A549 treated with dexamethasone at 1 μM for 4 hours (cell line): ENCODE measurements around the gene ATXN3. TPM values are rescaled to one million over a fixed set of nuclear protein-coding genes. Genes with fewer than 3 reads are reported as not detected.

Source experiments
- total RNA-seq: library from RNA; stranded (reverse); fragments of 200-300 nt; extraction: Qiagen RNA extraction; gene quantifications from 5 replicates; pipeline ENCODE4 v1.2.3, GENCODE V29; 2022

The ATXN3 gene
- 22.3 to 37.9 TPM (median 23.6 TPM) in 5 replicates for total RNA-seq

DNA sequence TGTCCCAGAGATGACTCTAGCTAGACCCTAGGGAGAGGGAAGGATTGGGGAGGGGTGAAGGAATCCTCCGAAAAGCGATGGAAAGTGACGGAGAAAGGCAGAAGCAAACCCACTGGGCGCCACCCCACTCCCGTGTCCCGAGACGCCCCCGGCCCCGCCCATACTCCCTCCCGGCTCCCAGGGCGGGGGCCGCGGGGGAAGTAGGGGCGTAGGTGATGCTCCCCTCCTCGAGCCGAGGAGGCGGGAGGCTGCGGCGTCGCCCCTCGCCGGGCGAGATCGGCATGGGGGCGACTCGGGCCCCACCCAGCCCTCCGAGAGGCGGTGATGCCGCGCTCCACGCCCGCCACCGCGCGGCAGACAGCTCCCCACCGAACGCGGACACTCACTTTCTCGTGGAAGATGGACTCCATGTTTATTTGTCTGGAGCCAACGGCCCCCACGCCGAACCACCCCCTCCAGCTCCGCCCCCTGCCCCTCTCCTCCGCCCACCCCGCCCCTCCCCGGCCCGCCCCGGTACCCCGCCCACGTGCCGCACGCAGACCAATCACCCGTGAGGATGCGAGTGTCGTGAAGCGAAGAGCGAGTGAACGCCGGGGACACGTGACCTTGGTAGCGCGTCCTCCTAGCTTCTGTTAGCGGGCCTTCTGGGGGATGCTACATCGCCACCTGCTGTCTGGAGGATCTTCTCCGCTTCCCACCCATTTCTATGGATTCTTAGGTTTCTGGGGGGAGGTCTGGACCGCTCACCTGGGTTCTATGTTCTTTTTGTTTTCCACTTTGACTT is at the start of gene ATXN3:
Gene ATXN3 (minus strand): TSS at position 440 of the 784 bp plus-strand sequence. CDS start 30 bp downstream, at position 410.

DNA sequence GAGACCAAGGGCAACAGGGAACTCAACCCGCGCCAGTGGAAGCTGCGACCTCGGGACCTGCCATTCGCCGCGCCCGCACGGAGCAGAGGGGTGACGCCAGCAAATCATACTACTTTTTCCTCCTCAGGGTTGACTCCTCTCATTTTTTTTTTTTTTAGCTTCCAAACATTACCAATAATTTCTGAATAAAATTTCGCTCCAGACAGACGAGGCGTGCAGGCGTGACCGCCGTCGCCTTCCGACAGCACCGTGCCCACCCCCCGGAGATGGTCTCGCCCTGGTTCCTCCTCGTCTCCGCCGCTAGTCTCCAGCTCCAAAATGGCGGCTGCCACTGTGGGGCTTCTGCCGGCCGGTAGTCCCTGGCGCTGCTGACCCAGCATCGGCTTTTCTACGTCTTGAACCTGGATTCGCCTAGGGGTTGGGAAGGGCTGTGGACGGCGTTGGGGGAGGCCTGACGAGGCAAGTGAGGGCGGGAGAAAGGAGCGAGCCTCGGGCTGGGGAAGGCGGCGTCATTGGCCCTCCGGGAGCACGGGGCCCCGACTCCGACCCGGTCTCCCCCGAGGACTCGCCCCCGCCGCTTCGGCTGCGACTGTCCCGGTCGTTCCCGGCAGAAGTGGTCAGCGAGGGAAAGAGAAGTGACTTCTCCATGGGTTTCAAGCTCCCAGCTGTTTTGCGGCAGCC is 15.4 kb upstream of the ATXN3 start, which contains the start of the genes CPSF2 and NDUFB1:
Gene CPSF2 (plus strand): TSS at position 300 of the 681 bp plus-strand sequence. CDS start 9,016 bp downstream, outside the sequence.
Gene NDUFB1 (minus strand): TSS at position 37 of the 681 bp plus-strand sequence. CDS start 4,069 bp downstream, outside the sequence.

DNA sequence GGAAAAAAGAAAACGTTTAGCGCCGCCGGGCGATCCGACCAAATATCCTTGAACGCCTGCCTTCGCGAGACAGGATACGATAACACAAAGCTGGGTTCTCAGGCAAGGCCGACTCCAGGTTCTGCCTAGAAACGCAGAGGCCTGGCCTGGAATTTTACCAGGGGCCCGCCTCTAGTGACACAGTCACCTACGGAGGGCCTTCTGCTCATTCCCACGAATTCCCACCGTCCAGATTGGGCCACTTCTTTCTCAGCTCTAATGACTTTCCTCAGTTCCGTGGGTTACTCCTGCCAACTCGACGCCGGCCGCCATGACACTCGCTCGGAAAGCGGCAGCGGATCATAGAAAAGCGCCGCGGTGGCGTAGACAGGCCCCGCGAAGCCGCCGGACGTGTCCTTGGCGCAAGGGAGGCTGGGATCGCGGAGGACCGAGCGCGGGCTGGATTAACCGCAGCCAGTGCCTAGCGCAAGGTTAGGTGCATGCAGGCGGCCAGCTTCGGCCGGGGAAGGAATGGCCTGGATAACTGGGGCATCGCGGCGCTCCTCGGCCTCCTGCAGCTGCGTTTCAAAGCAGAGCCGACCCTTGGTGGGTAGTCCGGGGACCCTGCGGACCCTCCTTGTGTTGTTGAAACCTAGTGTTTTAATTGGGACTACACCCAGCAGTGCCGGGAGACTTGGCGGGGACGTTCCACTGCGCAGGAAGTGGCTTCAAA is 66.5 kb downstream of the ATXN3 start, which contains the start of gene TRIP11:
Gene TRIP11 (minus strand): TSS at position 341 of the 712 bp plus-strand sequence. CDS start 374 bp downstream, outside the sequence.

Other genes starting within 250 kb of the ATXN3 start
- gene TC2N, start 239.0 kb downstream of the ATXN3 start, total RNA-seq = 0.74 to 1.0 TPM (median 0.82 TPM) in 5 replicates
- gene FBLN5, start 158.9 kb downstream of the ATXN3 start, total RNA-seq = 4.7 to 6.1 TPM (median 5.2 TPM) in 5 replicates
- 5.3 to 12.4 TPM (median 10.4 TPM) in 5 replicates for gene TRIP11, start 66.5 kb downstream of the ATXN3 start, total RNA-seq
- 279 to 433 TPM (median 294 TPM) in 5 replicates for gene NDUFB1, start 15.1 kb upstream of the ATXN3 start, total RNA-seq
- 37.0 to 50.0 TPM (median 46.4 TPM) in 5 replicates for gene CPSF2, start 15.4 kb upstream of the ATXN3 start, total RNA-seq
- 0.19 to 0.41 TPM (median 0.25 TPM) in 5 replicates for gene SLC24A4, start 216.6 kb upstream of the ATXN3 start, total RNA-seq